HG03442 (cell line): Measurements from ENCODE around the gene LMF2.

ENCODE experiments used
- ATAC-seq: cut with Tn5 transposase; IDR thresholded peaks from one replicate; pipeline ENCODE4 v1.9.1; 2021; ENCODE audit warnings: mild to moderate bottlenecking, moderate library complexity; ENCODE audit not compliant: unreplicated experiment

Gene LMF2

DNA sequence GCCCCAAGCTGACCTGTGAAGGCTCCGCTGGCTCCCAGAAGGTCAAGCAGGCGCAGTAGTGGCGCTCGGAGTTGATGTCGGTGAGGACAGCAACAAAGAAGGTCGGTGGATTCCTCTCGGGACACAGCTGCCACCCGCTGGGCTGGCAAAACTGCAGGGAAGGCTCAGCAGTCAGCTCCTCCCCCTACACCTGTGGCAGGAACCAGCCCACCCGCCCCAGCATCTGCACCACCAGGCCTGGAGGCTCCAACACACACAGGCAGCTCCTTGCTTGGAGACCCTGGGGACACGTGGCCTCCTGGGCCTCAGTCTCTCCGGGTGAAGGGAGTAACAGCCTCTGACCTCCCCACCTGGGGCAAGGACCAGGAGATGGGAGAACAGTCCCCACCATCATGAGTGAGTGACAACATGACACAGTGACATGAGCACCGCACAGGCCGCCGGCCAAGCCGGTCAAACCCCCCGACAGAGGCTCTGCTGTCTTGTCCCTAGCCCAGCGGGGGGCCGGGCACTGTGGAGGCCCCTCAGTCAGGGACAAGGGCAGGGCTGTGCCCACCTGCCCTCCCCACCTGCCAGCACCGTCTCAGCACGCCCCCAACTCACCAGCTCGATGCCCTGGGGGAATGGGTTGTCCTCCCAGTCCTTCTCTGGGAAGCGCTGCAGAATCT is 39.6 kb downstream of the LMF2 start:
- ATAC-seq: no peak

DNA sequence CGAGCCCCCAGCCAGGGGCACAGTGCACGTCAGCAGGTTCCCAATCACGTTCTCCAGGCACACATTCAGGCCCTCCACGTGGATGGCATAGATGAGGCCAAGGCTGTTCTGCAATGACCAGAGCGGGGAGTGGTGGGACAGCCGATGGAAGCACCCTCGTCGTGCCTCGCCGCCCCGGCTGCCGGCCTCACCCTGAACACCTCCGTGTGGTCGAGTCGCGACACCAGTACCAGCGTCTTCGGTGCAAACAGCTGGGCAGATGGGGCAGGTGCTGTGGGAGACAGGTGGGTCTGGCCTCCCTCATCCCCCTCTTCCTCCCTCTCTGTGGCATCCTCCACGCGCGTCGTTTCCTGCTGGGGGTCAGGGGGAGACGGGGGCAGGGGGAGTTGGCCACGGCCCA is 40.2 kb downstream of the LMF2 start:
- no peak for ATAC-seq

DNA sequence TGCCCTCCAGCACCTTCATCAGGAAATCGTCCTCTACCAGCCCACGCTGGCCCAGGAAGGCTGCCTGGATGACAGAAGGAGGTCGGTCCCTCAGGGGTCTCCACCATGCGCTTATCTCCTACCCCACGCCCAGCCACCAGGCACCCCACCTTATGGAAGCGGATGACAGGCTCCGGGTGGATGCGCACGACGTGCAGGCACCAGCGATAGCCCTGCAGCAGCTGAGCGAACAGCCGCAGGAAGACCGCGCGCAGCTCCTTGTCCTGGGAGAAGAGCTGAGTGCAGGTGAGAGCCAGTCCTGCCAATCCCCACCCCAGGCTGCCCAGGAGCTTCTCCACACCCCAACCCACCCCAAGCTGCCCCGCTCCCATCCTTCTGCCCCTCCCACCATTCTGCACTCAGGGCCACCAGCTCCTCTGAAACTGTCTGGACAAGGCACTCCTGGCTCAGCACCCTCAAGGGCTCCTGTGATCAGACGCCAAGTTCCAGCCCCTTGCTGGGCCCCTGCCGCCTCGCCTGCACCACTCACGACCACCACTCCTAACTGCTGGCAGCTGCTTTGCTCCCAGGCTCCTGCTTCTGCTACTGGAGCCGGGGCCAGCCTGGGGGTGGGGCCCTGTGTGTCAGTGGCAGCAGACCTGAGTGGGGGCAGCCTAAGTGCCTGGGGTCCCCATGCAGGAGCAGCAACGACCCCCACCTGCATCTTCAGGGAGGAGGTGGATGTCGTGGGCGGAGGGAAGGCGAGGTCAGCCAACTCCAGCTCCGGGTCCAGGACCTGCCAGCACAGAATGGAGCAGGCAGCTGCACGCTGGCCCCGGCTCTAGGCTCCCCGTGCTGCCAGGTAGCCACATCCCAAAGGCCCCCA is 42.2 kb downstream of the LMF2 start:
- ATAC-seq: no peak

DNA sequence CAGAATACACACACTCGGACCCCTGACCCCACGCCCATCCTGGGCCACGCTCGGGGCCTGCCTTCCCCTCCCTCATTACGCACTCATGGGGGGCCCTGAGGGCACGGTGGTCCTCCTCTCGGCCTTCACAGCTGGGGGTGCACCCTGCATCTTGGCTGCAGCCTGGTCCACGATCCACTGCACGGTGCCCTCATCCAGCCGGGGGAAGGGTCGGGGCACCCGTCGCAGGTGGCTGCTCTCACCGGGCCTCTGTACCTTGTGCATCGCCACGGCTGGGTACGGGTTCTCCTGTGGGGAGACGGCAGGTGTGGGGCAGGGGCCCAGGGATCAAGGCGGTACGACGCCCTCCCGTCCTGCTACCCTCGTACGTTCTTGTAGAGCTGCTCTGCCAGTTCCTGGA is 43.1 kb downstream of the LMF2 start:
- ATAC-seq: no peak

DNA sequence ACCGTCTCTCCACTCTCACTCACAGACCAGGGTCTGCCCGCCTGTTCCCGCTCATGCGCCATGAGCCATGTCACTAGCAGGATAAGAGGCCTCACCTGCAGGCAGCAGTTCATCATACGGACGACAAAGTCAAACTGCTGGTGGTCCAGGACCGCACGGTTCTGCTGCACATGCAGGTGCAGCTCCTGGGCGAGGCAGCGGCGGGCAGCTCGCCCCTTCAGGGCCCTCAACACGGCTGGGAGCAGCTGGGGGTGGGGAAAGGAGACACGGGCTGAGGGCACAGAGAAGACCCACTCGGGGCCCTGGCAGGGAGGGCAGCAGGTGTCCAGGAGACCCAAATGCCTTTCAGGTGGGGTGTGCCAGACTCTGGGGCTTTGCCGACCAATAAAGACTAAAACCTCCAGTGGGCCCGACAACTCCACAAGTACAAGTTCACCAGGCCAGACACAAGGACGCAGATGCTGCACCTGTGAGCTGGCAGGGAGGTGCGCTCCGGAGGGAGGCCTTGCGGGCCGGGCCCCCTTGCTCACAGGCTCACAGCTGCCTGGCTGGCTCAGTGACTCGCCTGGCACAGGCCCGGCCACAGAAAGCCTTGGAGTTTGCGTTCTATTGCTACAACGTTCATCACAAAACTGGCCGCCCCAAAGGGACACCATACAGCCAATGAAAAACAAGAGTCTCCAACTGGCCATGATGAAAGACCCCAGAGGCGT is 44.2 kb downstream of the LMF2 start:
- ATAC-seq: no peak

DNA sequence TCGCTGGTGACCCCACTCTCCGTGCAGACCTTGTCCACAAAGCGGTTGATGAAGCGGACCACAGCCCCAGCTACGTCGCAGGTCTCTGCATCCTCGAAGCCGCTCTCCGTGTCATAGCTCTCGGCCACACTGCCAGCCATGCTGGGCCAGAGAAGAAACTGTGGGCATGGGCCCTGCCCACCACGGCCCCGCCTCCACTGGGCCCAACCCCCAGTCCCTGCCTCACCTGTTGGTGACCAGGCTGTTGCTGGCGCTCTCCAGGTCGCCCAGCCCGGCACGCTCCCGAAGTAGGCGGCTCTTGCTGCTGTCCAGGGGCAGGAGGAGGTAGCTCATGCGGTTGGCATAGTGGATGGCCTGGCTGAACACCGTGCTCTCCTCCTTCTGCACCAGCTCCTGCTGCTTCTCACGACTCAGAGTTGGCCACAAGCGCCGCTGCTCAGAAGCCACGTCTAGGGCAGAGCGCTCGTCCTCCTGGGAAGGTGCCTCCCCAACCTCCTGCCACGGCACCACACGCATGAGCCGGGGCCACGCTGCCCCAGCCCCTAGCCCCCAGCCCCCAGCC is 45.4 kb downstream of the LMF2 start:
- ATAC-seq: no peak

DNA sequence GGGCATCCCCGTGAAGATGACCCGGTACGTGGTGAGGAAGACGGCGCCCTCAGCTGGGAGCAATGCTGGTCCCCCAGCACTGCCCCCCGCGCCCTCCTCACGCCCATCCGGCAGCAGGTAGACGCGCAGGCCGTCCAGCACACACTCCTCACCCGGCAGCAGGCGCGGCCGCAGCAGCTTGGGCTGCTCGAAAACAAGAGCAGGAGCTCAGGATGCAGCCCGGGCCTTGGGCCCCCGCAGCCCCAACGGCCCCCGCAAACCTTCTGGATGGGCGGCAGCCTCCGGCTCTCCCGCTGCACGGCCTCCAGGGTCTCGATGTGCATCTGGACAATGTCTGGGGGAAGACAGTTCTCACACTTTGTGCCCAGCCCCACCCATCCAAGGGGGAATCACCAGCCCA is 46.0 kb downstream of the LMF2 start:
- no peak for ATAC-seq

DNA sequence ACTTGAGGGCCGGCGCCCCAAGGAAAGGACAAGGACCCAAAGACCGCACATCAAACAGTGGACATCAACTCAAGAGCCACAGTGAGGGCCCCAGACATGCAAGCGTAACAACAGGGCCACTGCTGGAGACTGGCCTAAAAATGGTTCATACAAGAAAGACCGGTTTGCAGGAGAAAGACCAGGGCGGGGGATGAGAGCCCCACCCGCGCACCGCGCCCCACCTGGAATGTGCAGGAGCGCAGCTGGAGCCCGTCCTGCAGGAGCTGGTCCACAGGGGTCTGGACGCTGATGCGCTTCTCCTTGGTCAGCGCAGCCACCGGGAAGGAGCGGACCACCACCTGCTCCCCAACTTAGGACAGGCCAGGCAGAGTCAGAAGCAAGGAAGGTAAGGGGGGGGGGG is 46.6 kb downstream of the LMF2 start:
- no peak for ATAC-seq

DNA sequence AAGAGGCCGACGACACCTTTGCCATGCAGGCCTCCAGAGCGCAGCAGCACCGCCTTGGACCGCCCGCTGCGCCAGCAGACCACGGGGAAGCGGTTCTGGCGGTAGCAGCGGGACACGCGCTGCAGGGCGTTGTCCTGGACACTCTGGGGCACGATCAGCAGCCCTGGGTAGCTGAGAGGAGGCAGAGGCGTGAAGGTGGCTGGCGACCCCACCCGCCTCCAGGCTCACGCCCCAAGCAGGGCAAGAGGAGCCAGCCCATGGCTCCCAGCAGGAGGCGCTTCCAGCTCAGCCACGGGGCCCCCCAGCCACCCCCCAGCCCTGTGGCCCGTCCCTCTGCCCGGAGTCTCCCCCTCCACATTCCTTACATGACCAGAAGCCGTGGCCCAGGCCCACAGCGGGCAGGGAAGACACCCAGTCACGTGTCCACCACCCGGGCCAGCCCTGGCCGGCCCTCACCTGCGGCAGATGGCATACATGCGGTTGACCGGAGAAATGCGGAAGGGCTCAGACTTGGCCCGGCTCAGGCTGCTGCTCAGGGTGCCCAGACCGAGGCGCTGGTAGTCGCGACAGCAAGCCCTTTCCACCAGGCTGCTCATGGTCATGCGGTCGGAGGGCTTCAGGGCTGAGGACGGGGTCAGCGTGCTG is 47.9 kb downstream of the LMF2 start:
- no peak for ATAC-seq

DNA sequence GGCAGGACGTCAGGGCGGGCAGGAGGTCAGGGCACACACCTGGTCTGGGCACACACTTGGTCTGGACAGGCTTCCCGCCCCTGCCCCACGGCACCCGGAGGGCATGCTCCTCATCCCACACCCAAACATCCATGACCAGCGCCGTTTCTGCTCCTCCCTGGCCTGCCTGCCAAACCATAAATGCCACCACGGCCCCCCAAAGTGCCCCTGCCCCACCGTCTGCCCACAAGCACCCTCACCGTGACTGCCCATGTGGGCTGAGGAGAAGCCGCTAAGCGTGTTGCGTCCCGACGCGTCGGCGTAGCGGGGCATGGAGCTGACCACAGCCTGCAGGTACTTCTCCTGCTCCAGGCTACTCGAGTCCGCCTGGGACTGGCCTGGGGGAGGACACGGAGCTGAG is 48.5 kb downstream of the LMF2 start:
- ATAC-seq: no peak

DNA sequence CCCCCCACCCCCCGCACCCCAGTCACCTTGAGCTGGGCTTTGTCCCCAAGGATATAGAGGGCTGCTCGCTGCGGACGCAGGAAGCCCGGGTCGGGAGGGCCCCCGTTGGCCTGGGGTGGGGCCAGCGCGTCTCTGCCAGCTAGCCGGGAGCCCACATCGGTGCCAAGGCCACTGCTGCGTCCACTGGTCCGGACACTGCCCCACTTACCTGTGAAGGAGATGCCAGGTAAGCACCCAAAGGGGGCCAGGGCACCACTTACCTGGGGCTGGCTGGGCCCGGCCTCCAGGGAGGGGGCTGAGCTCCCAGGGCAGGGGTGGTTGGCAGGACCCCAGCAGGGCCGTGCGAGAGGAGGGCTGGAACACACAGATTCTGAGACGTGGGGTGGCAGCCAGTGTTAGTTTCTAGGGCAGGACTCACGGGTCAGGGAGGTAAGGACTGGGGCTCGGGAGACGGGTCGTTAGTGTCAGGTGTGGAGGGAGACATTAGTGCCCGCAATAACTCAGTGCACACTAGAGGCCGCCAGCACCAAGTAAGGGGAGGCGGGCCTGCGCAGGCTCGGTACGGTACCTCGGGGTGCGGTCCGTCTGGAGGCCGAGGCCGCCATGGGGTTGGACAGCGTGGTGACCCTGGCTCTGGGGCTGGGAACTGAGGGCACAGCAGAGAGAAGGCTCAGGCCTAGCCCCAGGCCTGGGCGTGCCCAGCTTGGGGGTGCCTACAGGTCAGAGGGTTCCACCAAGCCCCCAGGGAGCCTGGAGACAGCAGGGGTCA is 50.9 kb downstream of the LMF2 start:
- no peak for ATAC-seq

DNA sequence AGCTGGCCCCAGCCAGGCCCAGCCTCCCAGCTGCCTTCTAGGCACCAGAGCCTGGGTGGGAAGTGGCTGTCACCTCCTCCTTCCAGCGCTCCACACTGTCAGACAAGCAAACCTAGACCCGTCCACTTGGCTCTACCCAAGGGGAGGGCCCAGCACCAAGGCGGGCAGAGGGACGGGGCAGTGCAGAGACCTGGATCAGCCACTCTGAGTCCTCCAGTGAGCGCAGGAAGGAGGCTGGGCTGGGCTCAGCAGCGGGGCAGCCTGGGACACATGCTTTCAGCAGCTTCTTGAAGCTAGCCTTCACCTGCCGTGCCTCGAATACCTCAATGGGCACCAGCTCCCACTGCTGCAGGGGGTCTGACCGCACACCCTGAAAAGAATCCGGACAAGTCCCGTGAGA is 51.5 kb downstream of the LMF2 start:
- ATAC-seq: no peak

DNA sequence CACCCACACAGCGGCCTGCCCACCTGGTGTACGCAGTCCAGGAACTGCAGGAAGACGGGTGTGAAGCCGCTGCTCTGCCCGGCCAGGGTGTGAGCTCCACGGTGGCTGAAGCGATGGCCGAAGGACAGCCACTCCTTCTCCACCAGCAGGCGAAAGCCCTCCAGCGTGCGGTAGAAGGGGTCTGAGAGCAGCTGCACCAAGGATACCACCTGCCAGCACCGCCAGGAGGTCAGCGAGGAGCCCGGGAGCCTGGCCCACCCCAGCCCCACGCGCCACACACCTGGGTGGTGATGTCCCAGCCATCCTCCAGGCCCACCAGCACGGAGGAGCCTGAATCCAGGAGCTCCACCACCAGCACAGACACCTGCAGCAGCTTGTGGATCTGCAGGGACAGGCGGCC is 52.3 kb downstream of the LMF2 start:
- no peak for ATAC-seq

DNA sequence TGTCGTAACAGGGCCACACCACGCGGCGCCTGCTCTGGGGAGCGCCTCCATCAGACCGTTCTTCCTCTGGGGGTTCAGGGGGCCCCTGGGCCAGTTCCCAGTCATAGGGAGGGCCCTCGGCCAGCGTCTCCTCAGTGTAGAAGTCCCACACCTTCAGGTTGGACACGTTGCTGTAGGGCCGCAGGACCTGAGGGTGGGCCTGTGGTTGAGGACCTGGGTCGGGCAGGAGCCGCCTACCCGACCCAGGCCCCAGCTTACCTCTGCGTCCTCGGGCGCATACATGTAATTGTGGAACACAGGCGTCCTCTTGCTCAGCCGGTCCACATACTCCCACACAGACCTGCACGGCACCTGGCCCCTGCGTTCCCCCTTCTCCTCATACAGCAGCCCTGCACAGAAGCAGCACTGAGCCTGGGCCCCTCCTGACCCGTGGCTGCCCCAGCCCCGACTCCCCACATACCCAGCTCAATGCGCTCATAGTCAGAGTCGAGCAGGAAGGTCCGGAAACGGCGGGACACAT is 52.9 kb downstream of the LMF2 start:
- ATAC-seq: no peak
